HG03354 (cell line): ENCODE results near the gene CAMTA1.
A peak's percentile ranks its signal among the peaks of the same experiment; 100 is the strongest.

Experiments
- ATAC-seq: cut with Tn5 transposase; IDR thresholded peaks from one replicate; pipeline ENCODE4 v1.9.1; 2021; ENCODE audit warnings: mild to moderate bottlenecking; ENCODE audit not compliant: unreplicated experiment, poor library complexity, severe bottlenecking

Gene CAMTA1

GRCh38 chr1:6777813-6778212, 7.4 kb upstream of the CAMTA1 start:
- ATAC-seq, result no peak

GRCh38 chr1:6779089-6779805, 6.0 kb upstream of the CAMTA1 start:
- no peak for ATAC-seq

- ATAC-seq, result no peak
Observed at GRCh38 chr1:6782151-6782550, 3.1 kb upstream of the CAMTA1 start.

GRCh38 chr1:6783221-6783620, 2.0 kb upstream of the CAMTA1 start:
- no peak for ATAC-seq

GRCh38 chr1:6783936-6784559, 1.2 kb upstream of the CAMTA1 start:
- ATAC-seq, result peak; percentile 7

- peak; percentile 78 for ATAC-seq
Observed at GRCh38 chr1:6784560-6785317, 515 bp upstream of the CAMTA1 start.

GRCh38 chr1:6785728-6786505, 663 bp downstream of the CAMTA1 start:
- ATAC-seq, result no peak

- ATAC-seq, result no peak
Observed at GRCh38 chr1:6788946-6789345, 3.7 kb downstream of the CAMTA1 start.

GRCh38 chr1:6790146-6790545, 4.9 kb downstream of the CAMTA1 start:
- ATAC-seq, result no peak

- no peak for ATAC-seq
Observed at GRCh38 chr1:6794164-6794563, 8.9 kb downstream of the CAMTA1 start.

GRCh38 chr1:6795203-6795602, 9.9 kb downstream of the CAMTA1 start:
- no peak for ATAC-seq

GRCh38 chr1:6795661-6796060, 10.4 kb downstream of the CAMTA1 start:
- no peak for ATAC-seq

GRCh38 chr1:6796095-6796494, 10.8 kb downstream of the CAMTA1 start:
- no peak for ATAC-seq

- no peak for ATAC-seq
Observed at GRCh38 chr1:6799499-6799898, 14.2 kb downstream of the CAMTA1 start.

- ATAC-seq, result no peak
Observed at GRCh38 chr1:6800745-6801144, 15.5 kb downstream of the CAMTA1 start.

- no peak for ATAC-seq
Observed at GRCh38 chr1:6801199-6801598, 15.9 kb downstream of the CAMTA1 start.

GRCh38 chr1:6801966-6802365, 16.7 kb downstream of the CAMTA1 start:
- ATAC-seq, result no peak

GRCh38 chr1:6802454-6802853, 17.2 kb downstream of the CAMTA1 start:
- no peak for ATAC-seq

- no peak for ATAC-seq
Observed at GRCh38 chr1:6802893-6803292, 17.6 kb downstream of the CAMTA1 start.

- ATAC-seq, result no peak
Observed at GRCh38 chr1:6803357-6803756, 18.1 kb downstream of the CAMTA1 start.
